HEK293 (cell line): ENCODE results near the gene FXYD3.
A peak's percentile ranks its signal among the peaks of the same experiment; 100 is the strongest.

Experiments
- CTCF ChIA-PET: fragments of 350-600 bp; formaldehyde crosslinking; extraction: SDS; loops from one replicate; lab custom pipeline; 2021; ENCODE audit warnings: antibody characterized with exemption; lab: Yijun Ruan, JAX
- POLR2A ChIA-PET: fragments of 300-600 bp; formaldehyde crosslinking; extraction: SDS; loops from one replicate; lab custom pipeline; 2020; ENCODE audit warnings: antibody characterized with exemption, inconsistent platforms; lab: Yijun Ruan, JAX
- H3K27ac ChIP-seq: fragments of 200-500 bp; sonication (Bioruptor generic); 2 replicates; pipeline ENCODE4 v1.5.1; 2014; ENCODE audit warnings: low read depth, low read length, control low read depth, inconsistent platforms; ENCODE audit errors: extremely low read depth
- H3K36me3 ChIP-seq, 2 experiments: fragments of 200-500 bp in 1 of 2; sonication (Bioruptor generic) in 1 of 2; 1 replicate in 1 of 2; 2 replicates in 1 of 2; pipeline ENCODE4 v1.5.1; 2014 to 2017; ENCODE audit warnings: inconsistent platforms in 2 of 2, low read length in 2 of 2; ENCODE audit not compliant: control insufficient read depth in 2 of 2, insufficient read depth in 1 of 2
- H3K4me1 ChIP-seq: fragments of 200-500 bp; sonication (Bioruptor generic); 2 replicates; pipeline ENCODE4 v1.5.1; 2014; ENCODE audit warnings: mild to moderate bottlenecking, low read length, inconsistent platforms; ENCODE audit not compliant: control insufficient read depth, insufficient read depth
- H3K4me3 ChIP-seq: 2 replicates; pipeline ENCODE4 v1.5.1; 2011; ENCODE audit warnings: low read depth, mild to moderate bottlenecking, control low read depth, low read length, moderate library complexity
- H3K9me3 ChIP-seq: fragments of 200-500 bp; sonication (Bioruptor generic); 2 replicates; pipeline ENCODE4 v1.5.1; 2014; ENCODE audit warnings: low read depth, low read length, inconsistent platforms; ENCODE audit not compliant: control insufficient read depth, insufficient read depth
- BCL11B ChIP-seq: fragments of 450-650 bp; formaldehyde crosslinking; IDR thresholded peaks from 2 replicates; pipeline ENCODE4 v1.5.1; 2016; ENCODE audit warnings: low read depth, missing biosample characterization, missing genetic modification characterization
- IKZF3 ChIP-seq: fragments of 450-650 bp; IDR thresholded peaks from 2 replicates; pipeline ENCODE4 v1.5.0; 2018; ENCODE audit warnings: missing biosample characterization, mild to moderate bottlenecking, missing genetic modification characterization, moderate library complexity
- KLF10 ChIP-seq: fragments of 450-650 bp; IDR thresholded peaks from 2 replicates; pipeline ENCODE4 v1.5.1; 2018; ENCODE audit warnings: missing biosample characterization, mild to moderate bottlenecking, missing genetic modification characterization
- KLF7 ChIP-seq: fragments of 450-650 bp; formaldehyde crosslinking; IDR thresholded peaks from 2 replicates; pipeline ENCODE4 v1.5.1; 2016; ENCODE audit warnings: missing biosample characterization, missing genetic modification characterization, borderline replicate concordance
- KLF9 ChIP-seq: fragments of 450-650 bp; formaldehyde crosslinking; IDR thresholded peaks from 2 replicates; pipeline ENCODE4 v1.5.1; 2016; ENCODE audit warnings: missing biosample characterization, missing genetic modification characterization, low read depth
- OSR2 ChIP-seq: fragments of 450-650 bp; formaldehyde crosslinking; IDR thresholded peaks from 2 replicates; pipeline ENCODE4 v1.5.1; 2016; ENCODE audit warnings: missing biosample characterization, missing genetic modification characterization
- YY2 ChIP-seq: fragments of 450-650 bp; formaldehyde crosslinking; IDR thresholded peaks from 2 replicates; pipeline ENCODE4 v1.5.1; 2016; ENCODE audit warnings: missing biosample characterization, missing genetic modification characterization
- ZBTB17 ChIP-seq: fragments of 450-650 bp; formaldehyde crosslinking; IDR thresholded peaks from 2 replicates; pipeline ENCODE4 v1.5.1; 2016; ENCODE audit warnings: missing biosample characterization, missing genetic modification characterization
- ZFP69B ChIP-seq: fragments of 450-650 bp; formaldehyde crosslinking; IDR thresholded peaks from 2 replicates; pipeline ENCODE4 v1.5.1; 2016; ENCODE audit warnings: missing biosample characterization, missing genetic modification characterization
- ZNF175 ChIP-seq: fragments of 450-650 bp; formaldehyde crosslinking; IDR thresholded peaks from 2 replicates; pipeline ENCODE4 v1.5.1; 2016; ENCODE audit warnings: missing biosample characterization, missing genetic modification characterization
- ZNF239 ChIP-seq: fragments of 450-650 bp; formaldehyde crosslinking; IDR thresholded peaks from 2 replicates; pipeline ENCODE4 v1.5.1; 2016; ENCODE audit warnings: missing biosample characterization, missing genetic modification characterization
- ZNF335 ChIP-seq: fragments of 450-650 bp; formaldehyde crosslinking; conservative IDR thresholded peaks from 2 replicates; pipeline ENCODE4 v1.5.1; 2016; ENCODE audit warnings: missing biosample characterization, missing genetic modification characterization
- ZNF366 ChIP-seq: fragments of 450-650 bp; formaldehyde crosslinking; conservative IDR thresholded peaks from 2 replicates; pipeline ENCODE4 v1.5.1; 2016; ENCODE audit warnings: missing biosample characterization, missing genetic modification characterization
- ZNF76 ChIP-seq: fragments of 450-650 bp; formaldehyde crosslinking; IDR thresholded peaks from 2 replicates; pipeline ENCODE4; 2016; ENCODE audit warnings: low read depth, missing biosample characterization, missing genetic modification characterization, borderline replicate concordance
- TF ChIP-seq, protein P1 (sequence below): fragments of 450-650 bp; formaldehyde crosslinking; IDR thresholded peaks from 2 replicates; pipeline ENCODE4 v1.5.1; 2016; ENCODE audit warnings: missing biosample characterization, missing genetic modification characterization
- TF ChIP-seq, protein P2 (sequence below): fragments of 450-650 bp; formaldehyde crosslinking; IDR thresholded peaks from 2 replicates; pipeline ENCODE4 v1.5.1; 2016; ENCODE audit warnings: missing biosample characterization, missing genetic modification characterization
- TF ChIP-seq, protein P3 (sequence below): fragments of 450-650 bp; formaldehyde crosslinking; conservative IDR thresholded peaks from 2 replicates; pipeline ENCODE4 v1.5.1; 2016; ENCODE audit warnings: low read depth, missing biosample characterization, missing genetic modification characterization
- TF ChIP-seq, protein P4 (sequence below): fragments of 450-650 bp; formaldehyde crosslinking; IDR thresholded peaks from 2 replicates; pipeline ENCODE4 v1.5.1; 2016; ENCODE audit warnings: missing biosample characterization, missing genetic modification characterization

Gene FXYD3

DNA sequence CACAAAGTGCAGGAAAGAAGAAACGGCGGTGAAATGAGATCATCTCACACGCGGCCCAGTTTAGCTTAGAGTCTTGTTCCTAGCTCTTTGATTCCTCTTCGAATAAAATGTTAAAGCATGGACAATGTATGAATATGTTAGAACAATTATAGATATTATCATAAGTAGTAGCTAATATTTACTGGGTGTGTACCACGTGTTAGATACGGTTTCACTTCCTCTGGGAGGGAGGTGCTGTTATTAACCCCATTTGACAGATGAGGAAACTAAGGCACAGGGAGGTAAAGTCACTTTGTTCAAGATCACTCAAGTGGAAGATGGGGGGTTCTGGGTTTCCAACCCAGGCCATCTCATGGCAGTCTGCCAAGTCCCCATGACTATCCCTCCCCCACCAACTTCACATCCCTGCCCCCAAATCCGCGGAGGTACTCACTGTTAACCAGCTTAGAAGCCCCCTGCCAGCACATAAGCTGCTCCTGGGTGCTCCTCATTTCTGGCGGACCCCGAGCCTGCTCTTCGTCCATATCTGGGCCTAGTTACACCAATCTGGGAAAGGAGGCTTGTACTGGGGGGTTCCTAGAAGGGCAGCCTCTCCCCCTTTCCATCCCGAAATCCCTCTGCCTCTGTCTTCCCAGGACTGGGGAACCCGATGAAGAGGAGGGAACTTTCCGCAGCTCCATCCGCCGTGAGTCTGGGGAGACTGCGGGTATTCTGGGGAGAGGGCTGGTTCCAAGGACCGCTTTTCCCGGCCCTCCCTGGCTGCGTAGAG, 26.4 kb downstream of the FXYD3 start:
- H3K27ac ChIP-seq = no peak overlapping the region
- H3K4me1 ChIP-seq = peaks cover 31% of the 10 kb centered on the region
- POLR2A ChIA-PET = interaction anchor here (0.7 to 1.9 kb wide), 20 partner anchors 10 to 1431 kb away, joined by 3 to 26 read pairs (median 4); partner anchors contain the start of genes FAM187B, FXYD5 and ZNF529
- H3K9me3 ChIP-seq = no peaks in the 10 kb centered on the region
- CTCF ChIA-PET = interaction anchor here (0.5 to 4.7 kb wide), 72 partner anchors 8 to 1376 kb away, joined by 3 to 82 read pairs (median 5); partner anchors contain the start of genes FAM187B, FXYD3, FXYD5 and ZNF792
- TF ChIP-seq IKZF3 (tag by site-specific recombination) (peak; percentile 86), ZNF366 (tag by site-specific recombination) (0 out of 2 replicates have a peak, but pooled peaks have one; percentile 39), OSR2 (tag by site-specific recombination) (no peak), YY2 (tag by site-specific recombination) (no peak), ZNF239 (tag by site-specific recombination) (0 out of 2 replicates have a peak, but pooled peaks have one; percentile 21)
- TF ChIP-seq, protein P1, sequence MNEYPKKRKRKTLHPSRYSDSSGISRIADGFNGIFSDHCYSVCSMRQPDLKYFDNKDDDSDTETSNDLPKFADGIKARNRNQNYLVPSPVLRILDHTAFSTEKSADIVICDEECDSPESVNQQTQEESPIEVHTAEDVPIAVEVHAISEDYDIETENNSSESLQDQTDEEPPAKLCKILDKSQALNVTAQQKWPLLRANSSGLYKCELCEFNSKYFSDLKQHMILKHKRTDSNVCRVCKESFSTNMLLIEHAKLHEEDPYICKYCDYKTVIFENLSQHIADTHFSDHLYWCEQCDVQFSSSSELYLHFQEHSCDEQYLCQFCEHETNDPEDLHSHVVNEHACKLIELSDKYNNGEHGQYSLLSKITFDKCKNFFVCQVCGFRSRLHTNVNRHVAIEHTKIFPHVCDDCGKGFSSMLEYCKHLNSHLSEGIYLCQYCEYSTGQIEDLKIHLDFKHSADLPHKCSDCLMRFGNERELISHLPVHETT (tag by site-specific recombination) = 0 out of 2 replicates have a peak, but pooled peaks have one; percentile 12
- no peaks in the 10 kb centered on the region; a peak in 1 of 3 replicates for H3K36me3 ChIP-seq
- no peak overlapping the region for H3K4me3 ChIP-seq

DNA sequence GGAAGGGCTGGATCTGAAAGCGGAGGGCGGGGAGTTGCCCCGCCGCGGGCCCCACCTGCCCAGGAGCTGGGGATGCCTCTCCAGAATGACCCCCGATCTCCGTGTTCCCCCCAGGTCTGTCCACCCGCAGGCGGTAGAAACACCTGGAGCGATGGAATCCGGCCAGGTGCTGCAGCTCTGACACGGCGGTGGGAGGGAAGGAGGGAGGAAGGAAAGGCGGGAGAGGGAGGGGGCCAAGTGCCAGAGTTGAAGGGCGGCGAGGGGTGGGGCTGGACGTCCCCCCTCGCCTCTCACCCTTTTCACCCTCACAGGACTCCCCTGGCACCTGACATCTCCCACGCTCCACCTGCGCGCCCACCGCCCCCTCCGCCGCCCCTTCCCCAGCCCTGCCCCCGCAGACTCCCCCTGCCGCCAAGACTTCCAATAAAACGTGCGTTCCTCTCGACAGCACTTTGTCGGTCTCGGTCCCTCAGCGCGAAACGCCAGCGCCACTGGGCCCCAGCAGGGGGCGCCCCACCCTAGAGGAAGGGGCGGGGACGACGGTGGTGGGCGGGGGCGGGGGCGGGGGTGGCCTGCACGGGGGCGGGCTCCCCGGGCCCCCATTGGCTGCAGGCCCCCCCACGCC, 27.1 kb downstream of the FXYD3 start:
- no peak overlapping the region for H3K27ac ChIP-seq
- no peak overlapping the region for H3K4me3 ChIP-seq
- ChIA-PET CTCF (interaction anchor here (0.6 to 4.7 kb wide), 46 partner anchors 11 to 494 kb away, joined by 3 to 82 read pairs (median 6); partner anchors contain the start of genes FAM187B, FXYD3, FXYD5 and ZNF792), POLR2A (interaction anchor here (0.6 to 1.9 kb wide), 6 partner anchors 18 to 465 kb away, joined by 3 to 21 read pairs (median 6); partner anchors contain the start of gene ZNF302)
- H3K9me3 ChIP-seq = no peaks in the 10 kb centered on the region
- H3K36me3 ChIP-seq = no peaks in the 10 kb centered on the region; a peak in 1 of 3 replicates
- peaks cover 31% of the 10 kb centered on the region for H3K4me1 ChIP-seq
- TF ChIP-seq ZNF335 (tag by site-specific recombination) (peak; percentile 65), BCL11B (tag by site-specific recombination) (0 out of 2 replicates have a peak, but pooled peaks have one; percentile 28), ZNF175 (no peak), ZFP69B (tag by site-specific recombination) (peak; percentile 96), KLF9 (tag by site-specific recombination) (peak; percentile 41; the same call in 1 of the 2 replicates), ZNF76 (tag by site-specific recombination) (0 out of 2 replicates have a peak, but pooled peaks have one; percentile 36), KLF10 (no peak), KLF7 (tag by site-specific recombination) (no peak; the same call in 1 of the 2 replicates), ZBTB17 (tag by site-specific recombination) (peak; percentile 62)
- TF ChIP-seq, protein P2, sequence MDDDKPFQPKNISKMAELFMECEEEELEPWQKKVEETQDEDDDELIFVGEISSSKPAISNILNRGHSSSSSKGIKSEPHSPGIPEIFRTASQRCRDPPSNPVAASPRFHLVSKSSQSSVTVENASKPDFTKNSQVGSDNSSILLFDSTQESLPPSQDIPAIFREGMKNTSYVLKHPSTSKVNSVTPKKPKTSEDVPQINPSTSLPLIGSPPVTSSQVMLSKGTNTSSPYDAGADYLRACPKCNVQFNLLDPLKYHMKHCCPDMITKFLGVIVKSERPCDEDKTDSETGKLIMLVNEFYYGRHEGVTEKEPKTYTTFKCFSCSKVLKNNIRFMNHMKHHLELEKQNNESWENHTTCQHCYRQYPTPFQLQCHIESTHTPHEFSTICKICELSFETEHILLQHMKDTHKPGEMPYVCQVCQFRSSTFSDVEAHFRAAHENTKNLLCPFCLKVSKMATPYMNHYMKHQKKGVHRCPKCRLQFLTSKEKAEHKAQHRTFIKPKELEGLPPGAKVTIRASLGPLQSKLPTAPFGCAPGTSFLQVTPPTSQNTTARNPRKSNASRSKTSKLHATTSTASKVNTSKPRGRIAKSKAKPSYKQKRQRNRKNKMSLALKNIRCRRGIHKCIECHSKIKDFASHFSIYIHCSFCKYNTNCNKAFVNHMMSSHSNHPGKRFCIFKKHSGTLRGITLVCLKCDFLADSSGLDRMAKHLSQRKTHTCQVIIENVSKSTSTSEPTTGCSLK (tag by site-specific recombination) = no peak
- TF ChIP-seq, protein P3, sequence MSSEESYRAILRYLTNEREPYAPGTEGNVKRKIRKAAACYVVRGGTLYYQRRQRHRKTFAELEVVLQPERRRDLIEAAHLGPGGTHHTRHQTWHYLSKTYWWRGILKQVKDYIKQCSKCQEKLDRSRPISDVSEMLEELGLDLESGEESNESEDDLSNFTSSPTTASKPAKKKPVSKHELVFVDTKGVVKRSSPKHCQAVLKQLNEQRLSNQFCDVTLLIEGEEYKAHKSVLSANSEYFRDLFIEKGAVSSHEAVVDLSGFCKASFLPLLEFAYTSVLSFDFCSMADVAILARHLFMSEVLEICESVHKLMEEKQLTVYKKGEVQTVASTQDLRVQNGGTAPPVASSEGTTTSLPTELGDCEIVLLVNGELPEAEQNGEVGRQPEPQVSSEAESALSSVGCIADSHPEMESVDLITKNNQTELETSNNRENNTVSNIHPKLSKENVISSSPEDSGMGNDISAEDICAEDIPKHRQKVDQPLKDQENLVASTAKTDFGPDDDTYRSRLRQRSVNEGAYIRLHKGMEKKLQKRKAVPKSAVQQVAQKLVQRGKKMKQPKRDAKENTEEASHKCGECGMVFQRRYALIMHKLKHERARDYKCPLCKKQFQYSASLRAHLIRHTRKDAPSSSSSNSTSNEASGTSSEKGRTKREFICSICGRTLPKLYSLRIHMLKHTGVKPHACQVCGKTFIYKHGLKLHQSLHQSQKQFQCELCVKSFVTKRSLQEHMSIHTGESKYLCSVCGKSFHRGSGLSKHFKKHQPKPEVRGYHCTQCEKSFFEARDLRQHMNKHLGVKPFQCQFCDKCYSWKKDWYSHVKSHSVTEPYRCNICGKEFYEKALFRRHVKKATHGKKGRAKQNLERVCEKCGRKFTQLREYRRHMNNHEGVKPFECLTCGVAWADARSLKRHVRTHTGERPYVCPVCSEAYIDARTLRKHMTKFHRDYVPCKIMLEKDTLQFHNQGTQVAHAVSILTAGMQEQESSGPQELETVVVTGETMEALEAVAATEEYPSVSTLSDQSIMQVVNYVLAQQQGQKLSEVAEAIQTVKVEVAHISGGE (tag by site-specific recombination) = no peak
- TF ChIP-seq, protein P4, sequence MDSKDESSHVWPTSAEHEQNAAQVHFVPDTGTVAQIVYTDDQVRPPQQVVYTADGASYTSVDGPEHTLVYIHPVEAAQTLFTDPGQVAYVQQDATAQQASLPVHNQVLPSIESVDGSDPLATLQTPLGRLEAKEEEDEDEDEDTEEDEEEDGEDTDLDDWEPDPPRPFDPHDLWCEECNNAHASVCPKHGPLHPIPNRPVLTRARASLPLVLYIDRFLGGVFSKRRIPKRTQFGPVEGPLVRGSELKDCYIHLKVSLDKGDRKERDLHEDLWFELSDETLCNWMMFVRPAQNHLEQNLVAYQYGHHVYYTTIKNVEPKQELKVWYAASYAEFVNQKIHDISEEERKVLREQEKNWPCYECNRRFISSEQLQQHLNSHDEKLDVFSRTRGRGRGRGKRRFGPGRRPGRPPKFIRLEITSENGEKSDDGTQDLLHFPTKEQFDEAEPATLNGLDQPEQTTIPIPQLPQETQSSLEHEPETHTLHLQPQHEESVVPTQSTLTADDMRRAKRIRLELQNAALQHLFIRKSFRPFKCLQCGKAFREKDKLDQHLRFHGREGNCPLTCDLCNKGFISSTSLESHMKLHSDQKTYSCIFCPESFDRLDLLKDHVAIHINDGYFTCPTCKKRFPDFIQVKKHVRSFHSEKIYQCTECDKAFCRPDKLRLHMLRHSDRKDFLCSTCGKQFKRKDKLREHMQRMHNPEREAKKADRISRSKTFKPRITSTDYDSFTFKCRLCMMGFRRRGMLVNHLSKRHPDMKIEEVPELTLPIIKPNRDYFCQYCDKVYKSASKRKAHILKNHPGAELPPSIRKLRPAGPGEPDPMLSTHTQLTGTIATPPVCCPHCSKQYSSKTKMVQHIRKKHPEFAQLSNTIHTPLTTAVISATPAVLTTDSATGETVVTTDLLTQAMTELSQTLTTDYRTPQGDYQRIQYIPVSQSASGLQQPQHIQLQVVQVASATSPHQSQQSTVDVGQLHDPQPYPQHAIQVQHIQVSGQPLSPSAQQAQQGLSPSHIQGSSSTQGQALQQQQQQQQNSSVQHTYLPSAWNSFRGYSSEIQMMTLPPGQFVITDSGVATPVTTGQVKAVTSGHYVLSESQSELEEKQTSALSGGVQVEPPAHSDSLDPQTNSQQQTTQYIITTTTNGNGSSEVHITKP (tag by site-specific recombination) = peak; percentile 98
